Measurements from ENCODE around the gene LRRTM4.

Gene LRRTM4

GRCh38 chr2:77016443-77017354 is 505.5 kb downstream of the LRRTM4 start:
- Histone ChIP-seq H3K4me3 (no peak overlapping the region), H3K27ac (no peak overlapping the region)

GRCh38 chr2:77013953-77014352 is 508.2 kb downstream of the LRRTM4 start:
- no peak overlapping the region for H3K4me3 ChIP-seq
- no peak overlapping the region for H3K27ac ChIP-seq

- H3K27ac ChIP-seq = no peak overlapping the region
- H3K4me3 ChIP-seq = no peak overlapping the region
These were observed 508.7 kb downstream of the LRRTM4 start for GRCh38 chr2:77013457-77013856.

GRCh38 chr2:77009307-77009706 is 512.9 kb downstream of the LRRTM4 start:
- H3K4me3 ChIP-seq = no peak overlapping the region
- H3K27ac ChIP-seq = no peak overlapping the region

- H3K27ac ChIP-seq = no peak overlapping the region
- no peak overlapping the region for H3K4me3 ChIP-seq
These were observed 513.3 kb downstream of the LRRTM4 start for GRCh38 chr2:77008853-77009252.

- Histone ChIP-seq H3K27ac (no peak overlapping the region), H3K4me3 (no peak overlapping the region)
These were observed 514.5 kb downstream of the LRRTM4 start for GRCh38 chr2:77007686-77008085.

- no peak overlapping the region for H3K4me3 ChIP-seq
- H3K27ac ChIP-seq = no peak overlapping the region
These were observed 516.7 kb downstream of the LRRTM4 start for GRCh38 chr2:77005522-77005921.

GRCh38 chr2:77001895-77002294 is 520.3 kb downstream of the LRRTM4 start:
- Histone ChIP-seq H3K27ac (no peak overlapping the region), H3K4me3 (no peak overlapping the region)

- Histone ChIP-seq H3K4me3 (no peak overlapping the region), H3K27ac (no peak overlapping the region)
These were observed 523.5 kb downstream of the LRRTM4 start for GRCh38 chr2:76998704-76999103.

- no peak overlapping the region for H3K27ac ChIP-seq
- H3K4me3 ChIP-seq = no peak overlapping the region
These were observed 524.0 kb downstream of the LRRTM4 start for GRCh38 chr2:76998152-76998551.

- Histone ChIP-seq H3K4me3 (no peak overlapping the region), H3K27ac (no peak overlapping the region)
These were observed 524.9 kb downstream of the LRRTM4 start for GRCh38 chr2:76997296-76997695.

GRCh38 chr2:76985387-76986136 is 536.6 kb downstream of the LRRTM4 start:
- H3K4me3 ChIP-seq = no peak overlapping the region
- no peak overlapping the region for H3K27ac ChIP-seq

- Histone ChIP-seq H3K27ac (no peak overlapping the region), H3K4me3 (no peak overlapping the region)
These were observed 537.8 kb downstream of the LRRTM4 start for GRCh38 chr2:76984359-76984758.

GRCh38 chr2:76980067-76980787 is 541.9 kb downstream of the LRRTM4 start:
- H3K27ac ChIP-seq = no peak overlapping the region

GRCh38 chr2:76977846-76978727 is 544.1 kb downstream of the LRRTM4 start:
- Histone ChIP-seq H3K27ac (no peak overlapping the region), H3K4me3 (no peak overlapping the region)

More at GRCh38 chr2:76980067-76980787, 541.9 kb downstream of the LRRTM4 start:
- no peak overlapping the region for H3K4me3 ChIP-seq

- no peak overlapping the region for H3K4me3 ChIP-seq
- H3K27ac ChIP-seq = no peak overlapping the region
These were observed 546.4 kb downstream of the LRRTM4 start for GRCh38 chr2:76975752-76976151.

- no peak overlapping the region for H3K27ac ChIP-seq
- H3K4me3 ChIP-seq = no peak overlapping the region
These were observed 548.6 kb downstream of the LRRTM4 start for GRCh38 chr2:76973610-76974009.

GRCh38 chr2:76965772-76966171 is 556.4 kb downstream of the LRRTM4 start:
- no peak overlapping the region for H3K27ac ChIP-seq
- H3K4me3 ChIP-seq = no peak overlapping the region

GRCh38 chr2:76958749-76959148 is 563.4 kb downstream of the LRRTM4 start:
- Histone ChIP-seq H3K4me3 (no peak overlapping the region), H3K27ac (no peak overlapping the region)
